Measurements from ENCODE around the gene NELL2. TPM values are rescaled to one million over a fixed set of nuclear protein-coding genes. Genes with fewer than 3 reads are reported as not detected.

Gene NELL2
- total and polyA plus RNA-seq, 9 of the 15 experiments (the other 6 are each of a cell fraction or from before 2014, with no cell fraction given) = 0.32 to 1.1 (median 0.53) TPM

- intact Hi-C loops (cut with micrococcal nuclease) = no loop called here
- in situ Hi-C loops (cut with MboI) = no loop called here
- Histone ChIP-seq H3K27ac (ENCODE audit: extremely low read depth, low read depth, low read length) (no peak overlapping the region), H3K4me3 (no peak overlapping the region), H2AFZ (ENCODE audit: low read depth, low read length) (no peak overlapping the region), H3K79me2 (ENCODE audit: control insufficient read depth, insufficient read depth, low read length) (no peaks in the 10 kb centered on the region), H3K27me3 (ENCODE audit: control insufficient read depth in 2 of 2, insufficient read depth in 2 of 2, low read length in 2 of 2) (no peaks in the 10 kb centered on the region), H3K9me3 (replicated peaks; ENCODE audit: control insufficient read depth, insufficient read depth, low read depth, low read length) (no peaks in the 10 kb centered on the region), H3K9me1 (ENCODE audit: control insufficient read depth, insufficient read depth, low read length) (no peaks in the 10 kb centered on the region), H4K20me1 (replicated peaks; ENCODE audit: control insufficient read depth, insufficient read depth, low read length) (no peaks in the 10 kb centered on the region), H3K4me1 (replicated peaks in 1 of 2; ENCODE audit: control insufficient read depth in 2 of 2, insufficient read depth in 2 of 2, low read length in 2 of 2) (no peaks in the 10 kb centered on the region), H3K4me2 (ENCODE audit: insufficient read depth, low read length) (no peak overlapping the region), H3K9ac (ENCODE audit: insufficient read depth in 1 of 2, low read depth in 2 of 2, low read length in 2 of 2) (no peak overlapping the region), H3K36me3 (ENCODE audit: control insufficient read depth, insufficient read depth, low read length) (no peaks in the 10 kb centered on the region)
- no peak for ATAC-seq
- WGBS (ENCODE audit: insufficient coverage, low coverage, missing lambda C conversion rate) = 0% methylated on average over 2 of the region's 2 CpGs
- ChIA-PET POLR2A (no interaction called here), CTCF (ENCODE audit: low intra/inter-chr PET ratio) (no interaction called here)
- FAIRE-seq = no peak
- DNase-seq (ENCODE audit: extremely low read depth in 1 of 4, low spot score in 3 of 4) = no peak
- no TSS peak for BruUV-seq (replicated peaks)
- no peak for TF ChIP-seq HOMEZ (CRISPR knock-in tag; IDR thresholded peaks at IDR 0.05)
- no peak for TF ChIP-seq SIX5 (IDR thresholded peaks at IDR 0.05; ENCODE audit: borderline replicate concordance in 1 of 2, insufficient read depth in 1 of 2, low read depth in 1 of 2, low read length in 2 of 2)
- TF ChIP-seq, protein P1, sequence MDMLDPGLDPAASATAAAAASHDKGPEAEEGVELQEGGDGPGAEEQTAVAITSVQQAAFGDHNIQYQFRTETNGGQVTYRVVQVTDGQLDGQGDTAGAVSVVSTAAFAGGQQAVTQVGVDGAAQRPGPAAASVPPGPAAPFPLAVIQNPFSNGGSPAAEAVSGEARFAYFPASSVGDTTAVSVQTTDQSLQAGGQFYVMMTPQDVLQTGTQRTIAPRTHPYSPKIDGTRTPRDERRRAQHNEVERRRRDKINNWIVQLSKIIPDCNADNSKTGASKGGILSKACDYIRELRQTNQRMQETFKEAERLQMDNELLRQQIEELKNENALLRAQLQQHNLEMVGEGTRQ (CRISPR knock-in tag; IDR thresholded peaks at IDR 0.05) = no peak
- TF ChIP-seq ZNF431 (CRISPR knock-in tag; IDR thresholded peaks at IDR 0.05) = no peak
- TF ChIP-seq ZNF121 (CRISPR knock-in tag; conservative IDR thresholded peaks at IDR 0.05) = no peak
- TF ChIP-seq, protein P2, sequence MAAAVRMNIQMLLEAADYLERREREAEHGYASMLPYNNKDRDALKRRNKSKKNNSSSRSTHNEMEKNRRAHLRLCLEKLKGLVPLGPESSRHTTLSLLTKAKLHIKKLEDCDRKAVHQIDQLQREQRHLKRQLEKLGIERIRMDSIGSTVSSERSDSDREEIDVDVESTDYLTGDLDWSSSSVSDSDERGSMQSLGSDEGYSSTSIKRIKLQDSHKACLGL (CRISPR knock-in tag; IDR thresholded peaks at IDR 0.05; ENCODE audit: borderline replicate concordance, poor library complexity, severe bottlenecking) = no peak
- no peak for TF ChIP-seq NFATC3 (IDR thresholded peaks at IDR 0.05)
- TF ChIP-seq, protein P3, sequence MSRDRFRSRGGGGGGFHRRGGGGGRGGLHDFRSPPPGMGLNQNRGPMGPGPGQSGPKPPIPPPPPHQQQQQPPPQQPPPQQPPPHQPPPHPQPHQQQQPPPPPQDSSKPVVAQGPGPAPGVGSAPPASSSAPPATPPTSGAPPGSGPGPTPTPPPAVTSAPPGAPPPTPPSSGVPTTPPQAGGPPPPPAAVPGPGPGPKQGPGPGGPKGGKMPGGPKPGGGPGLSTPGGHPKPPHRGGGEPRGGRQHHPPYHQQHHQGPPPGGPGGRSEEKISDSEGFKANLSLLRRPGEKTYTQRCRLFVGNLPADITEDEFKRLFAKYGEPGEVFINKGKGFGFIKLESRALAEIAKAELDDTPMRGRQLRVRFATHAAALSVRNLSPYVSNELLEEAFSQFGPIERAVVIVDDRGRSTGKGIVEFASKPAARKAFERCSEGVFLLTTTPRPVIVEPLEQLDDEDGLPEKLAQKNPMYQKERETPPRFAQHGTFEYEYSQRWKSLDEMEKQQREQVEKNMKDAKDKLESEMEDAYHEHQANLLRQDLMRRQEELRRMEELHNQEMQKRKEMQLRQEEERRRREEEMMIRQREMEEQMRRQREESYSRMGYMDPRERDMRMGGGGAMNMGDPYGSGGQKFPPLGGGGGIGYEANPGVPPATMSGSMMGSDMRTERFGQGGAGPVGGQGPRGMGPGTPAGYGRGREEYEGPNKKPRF (IDR thresholded peaks at IDR 0.05; ENCODE audit: low read depth, low read length) = no peak
- no peak for TF ChIP-seq ZNF3 (CRISPR knock-in tag; IDR thresholded peaks at IDR 0.05)
- no peak for TF ChIP-seq RBM14 (IDR thresholded peaks at IDR 0.05; ENCODE audit: borderline replicate concordance, insufficient read depth, low read depth, low read length)
- no peak for TF ChIP-seq SETDB1 (IDR thresholded peaks at IDR 0.05; ENCODE audit: low read length)
- no peak for TF ChIP-seq ZNF174 (CRISPR knock-in tag; IDR thresholded peaks at IDR 0.05)
- TF ChIP-seq YBX1 (IDR thresholded peaks at IDR 0.05) = no peak
- TF ChIP-seq DDX20 (tag; IDR thresholded peaks at IDR 0.05; ENCODE audit: low read depth) = no peak
- no peak for TF ChIP-seq CHAMP1 (IDR thresholded peaks at IDR 0.05)
- no peak for TF ChIP-seq MXI1 (IDR thresholded peaks at IDR 0.05; ENCODE audit: low read depth, low read length)
Measured at GRCh38 chr12:44523828-44524227, 352.3 kb downstream of the NELL2 start.

All from K562 (cell line).